Breast epithelium (tissue), 3 donors: ENCODE measurements around the gene TPRG1L.

Source experiments
- CTCF ChIP-seq, 3 donors: fragments of 450-650 bp; IDR thresholded peaks; one replicate each; pipeline ENCODE4 v1.5.1; 2016 to 2017; ENCODE audit warnings: antibody characterized with exemption in 3 of 3, mild to moderate bottlenecking in 3 of 3, moderate library complexity in 3 of 3
- POLR2A ChIP-seq: fragments of 450-650 bp; IDR thresholded peaks from one replicate; pipeline ENCODE4 v1.6.1; 2016; ENCODE audit warnings: antibody characterized with exemption, mild to moderate bottlenecking, moderate library complexity
- POLR2AphosphoS5 ChIP-seq, 3 donors: sonication (generic); formaldehyde crosslinking; IDR thresholded peaks; one replicate each; pipeline ENCODE4 v1.6.1; 2017; ENCODE audit warnings: antibody characterized with exemption in 3 of 3

- no peak for TF ChIP-seq POLR2A
- TF ChIP-seq CTCF (IDR thresholded peaks at IDR 0.05): no peak
- no peak for TF ChIP-seq POLR2AphosphoS5 (IDR thresholded peaks at IDR 0.05)
Measured at GRCh38 chr1:3631320-3632260, 6.8 kb downstream of the TPRG1L start.
